Heart right ventricle (tissue), 16 donors: ENCODE data around the gene LRMDA. TPM values are rescaled to one million over a fixed set of nuclear protein-coding genes. Genes with fewer than 3 reads are reported as not detected.

ENCODE experiments used
- ATAC-seq, 8 donors: fragments of 200-7000 bp; cut with Tn5 transposase; one replicate each; pipeline ENCODE4 v1.9.1; 2020; ENCODE audit warnings: mild to moderate bottlenecking in 8 of 8, moderate library complexity in 8 of 8, moderate number of reproducible peaks in 1 of 8
- DNase-seq, 2 donors: peaks; one replicate each; pipeline ENCODE4 v3.0.0-alpha.2; 2020
- H3K27ac ChIP-seq, 10 donors: fragments of 200-600 bp; sonication (generic) in 2 of 10; one replicate each; pipeline versions ENCODE4 v1.5.0 to v1.8.0; 2020 to 2022; ENCODE audit warnings: mild to moderate bottlenecking in 3 of 10
- H3K27me3 ChIP-seq, 7 donors: fragments of 200-600 bp; one replicate each; pipeline ENCODE4 v1.8.0; 2021 to 2022; ENCODE audit warnings: mild to moderate bottlenecking in 2 of 7
- H3K36me3 ChIP-seq, 9 donors: fragments of 200-600 bp; sonication (generic) in 1 of 9; one replicate each; pipeline versions ENCODE4 v1.5.0 to v1.8.0; 2020 to 2022; ENCODE audit warnings: mild to moderate bottlenecking in 2 of 9
- H3K4me1 ChIP-seq, 9 donors: fragments of 200-600 bp; sonication (generic) in 1 of 9; one replicate each; pipeline versions ENCODE4 v1.5.0 to v1.8.0; 2020 to 2022; ENCODE audit warnings: mild to moderate bottlenecking in 4 of 9
- H3K4me3 ChIP-seq, 10 donors: fragments of 200-600 bp; sonication (generic) in 2 of 10; one replicate each; pipeline versions ENCODE4 v1.5.0 to v1.8.0; 2020 to 2022; ENCODE audit warnings: mild to moderate bottlenecking in 7 of 10, moderate library complexity in 2 of 10
- H3K9me3 ChIP-seq, 11 donors: fragments of 200-600 bp in 10 of 11; sonication (generic) in 2 of 11; one replicate each; pipeline versions ENCODE4 v1.5.0 to v1.8.0; 2013 to 2022; ENCODE audit warnings: mild to moderate bottlenecking in 2 of 11, control low read depth in 1 of 11, moderate library complexity in 1 of 11
- WGBS, 2 donors: extraction: QIAGEN DNeasy Blood & Tissue Kit; methylation state at CpG; one replicate each; pipeline ENCODE4 v1.1.7; 2013; ENCODE audit warnings: inconsistent platforms in 1 of 2; 5-methylcytosine and 5-hydroxymethylcytosine counted together
- intact Hi-C, 10 donors: fragments of 100-400 bp; cut with DNase I; formaldehyde crosslinking; loops; one replicate each; pipeline versions ENCODE4 v1.11.1 to v1.14.2; 2022
- polyA plus RNA-seq, 2 donors: library from polyadenylated mRNA; stranded (reverse); fragments of 200-250 nt; gene quantifications; one replicate each; pipeline ENCODE4 v1.2.3, GENCODE V29; 2013
- total RNA-seq, 10 donors: library from RNA; stranded (reverse); fragmentation: NEBNext Ultra II Directional in 3 of 10; extraction: Animal tissue kit (Norgen Biotek cat#: 25700) in 3 of 10; gene quantifications; one replicate each; pipeline versions ENCODE4 v1.2.1 to v1.2.4, GENCODE V29; 2021 to 2023
- TF ChIP-seq, protein P1 (sequence below), 9 donors: fragments of 200-600 bp; sonication (generic) in 2 of 9; IDR thresholded peaks; one replicate each; pipeline versions ENCODE4 v1.5.0 to v1.8.0; 2021 to 2022; ENCODE audit warnings: antibody characterized with exemption in 9 of 9, mild to moderate bottlenecking in 5 of 9, moderate library complexity in 1 of 9
- donor health status: Arrhythmogenic right ventricular cardiomyopathy.
- donor health status: ischemic (EF 13 %, LVEDD 7.1; RV severe dilation, severe dysfunction).
- donor health status: healthy with polysubstance abuse.
- donor health status: DM: no; HTN: yes; CAD: no.
- donor health status: DM: no; HTN: no; CAD: no.
- donor health status: ischemic (EF 25% LVEDD 6.9; RV normal size, moderate dysfunction).
- donor health status: ischemic (EF 25% LVEDD 5.7; RV mildly dilated, moderate dysfunction).
- donor health status: healthy.
- donor health status: DM: yes; HTN: yes; CAD: no.
- donor health status: Ischemic cardiomyopathy.
- donor health status: ischemic (EF 35%, LVEDD 5.7; RV mildly dilated, moderate dysfunction).
- donor health status: nonischemic (EF 11% LVEDD 7.7; RV severe dilation, severe dysfunction).
- donor health status: DM: yes; HTN: yes; CAD: no.
- donor health status: PGD.
- donor health status: ischemic (EF 29% LVEDD 5.4; RV normal size, mild dysfunction).
- donor health status: nonischemic (EF 23%, LVEDD 6.1; RV moderate dilation, normal function).

The LRMDA gene
- total and polyA plus RNA-seq, 12 donors: 4.0 to 59.8 (median 12.7) TPM

GRCh38 chr10:75449382-75450074, 18.1 kb downstream of the LRMDA start:
- Histone ChIP-seq H3K4me1 (peaks cover 7 to 34% (median 15%) of the 10 kb centered on the region in 9 donors), H3K27me3 (peaks cover 0 to 4% (median 0%) of the 10 kb centered on the region in 7 donors), H3K27ac (peak overlapping the region in 7 of 10 donors; percentile 20 to 62 (median 47)), H3K4me3 (no peak overlapping the region), H3K9me3 (peaks cover 0 to 23% (median 5%) of the 10 kb centered on the region in 11 donors), H3K36me3 (peaks cover 0 to 7% (median 0%) of the 10 kb centered on the region in 9 donors)
- intact Hi-C loops: no loop called here
- TF ChIP-seq, protein P1, sequence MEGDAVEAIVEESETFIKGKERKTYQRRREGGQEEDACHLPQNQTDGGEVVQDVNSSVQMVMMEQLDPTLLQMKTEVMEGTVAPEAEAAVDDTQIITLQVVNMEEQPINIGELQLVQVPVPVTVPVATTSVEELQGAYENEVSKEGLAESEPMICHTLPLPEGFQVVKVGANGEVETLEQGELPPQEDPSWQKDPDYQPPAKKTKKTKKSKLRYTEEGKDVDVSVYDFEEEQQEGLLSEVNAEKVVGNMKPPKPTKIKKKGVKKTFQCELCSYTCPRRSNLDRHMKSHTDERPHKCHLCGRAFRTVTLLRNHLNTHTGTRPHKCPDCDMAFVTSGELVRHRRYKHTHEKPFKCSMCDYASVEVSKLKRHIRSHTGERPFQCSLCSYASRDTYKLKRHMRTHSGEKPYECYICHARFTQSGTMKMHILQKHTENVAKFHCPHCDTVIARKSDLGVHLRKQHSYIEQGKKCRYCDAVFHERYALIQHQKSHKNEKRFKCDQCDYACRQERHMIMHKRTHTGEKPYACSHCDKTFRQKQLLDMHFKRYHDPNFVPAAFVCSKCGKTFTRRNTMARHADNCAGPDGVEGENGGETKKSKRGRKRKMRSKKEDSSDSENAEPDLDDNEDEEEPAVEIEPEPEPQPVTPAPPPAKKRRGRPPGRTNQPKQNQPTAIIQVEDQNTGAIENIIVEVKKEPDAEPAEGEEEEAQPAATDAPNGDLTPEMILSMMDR (IDR thresholded peaks at IDR 0.05): no peak
- WGBS, 2 donors: 40 to 44% methylated on average over 7 of the region's 7 CpGs
- ATAC-seq (peak in 6 of 8 donors; percentile 44 to 80 (median 70)), DNase-seq (no peak)

GRCh38 chr10:75450075-75450445, 18.6 kb downstream of the LRMDA start:
- intact Hi-C loops: no loop called here
- H3K27ac ChIP-seq: peak overlapping the region in 7 of 10 donors; percentile 20 to 62 (median 47)
- H3K27me3 ChIP-seq: peaks cover 0 to 4% (median 0%) of the 10 kb centered on the region in 7 donors
- peaks cover 0 to 7% (median 0%) of the 10 kb centered on the region in 9 donors for H3K36me3 ChIP-seq
- peaks cover 0 to 18% (median 5%) of the 10 kb centered on the region in 11 donors for H3K9me3 ChIP-seq
- H3K4me1 ChIP-seq: peaks cover 7 to 34% (median 15%) of the 10 kb centered on the region in 9 donors
- H3K4me3 ChIP-seq: no peak overlapping the region
- no peak for DNase-seq
- peak in 3 of 8 donors; percentile 17 to 27 (median 18) for ATAC-seq
- WGBS, 2 donors: 42 to 43% methylated on average over 4 of the region's 4 CpGs
- TF ChIP-seq, protein P1 (IDR thresholded peaks at IDR 0.05): no peak

DNA sequence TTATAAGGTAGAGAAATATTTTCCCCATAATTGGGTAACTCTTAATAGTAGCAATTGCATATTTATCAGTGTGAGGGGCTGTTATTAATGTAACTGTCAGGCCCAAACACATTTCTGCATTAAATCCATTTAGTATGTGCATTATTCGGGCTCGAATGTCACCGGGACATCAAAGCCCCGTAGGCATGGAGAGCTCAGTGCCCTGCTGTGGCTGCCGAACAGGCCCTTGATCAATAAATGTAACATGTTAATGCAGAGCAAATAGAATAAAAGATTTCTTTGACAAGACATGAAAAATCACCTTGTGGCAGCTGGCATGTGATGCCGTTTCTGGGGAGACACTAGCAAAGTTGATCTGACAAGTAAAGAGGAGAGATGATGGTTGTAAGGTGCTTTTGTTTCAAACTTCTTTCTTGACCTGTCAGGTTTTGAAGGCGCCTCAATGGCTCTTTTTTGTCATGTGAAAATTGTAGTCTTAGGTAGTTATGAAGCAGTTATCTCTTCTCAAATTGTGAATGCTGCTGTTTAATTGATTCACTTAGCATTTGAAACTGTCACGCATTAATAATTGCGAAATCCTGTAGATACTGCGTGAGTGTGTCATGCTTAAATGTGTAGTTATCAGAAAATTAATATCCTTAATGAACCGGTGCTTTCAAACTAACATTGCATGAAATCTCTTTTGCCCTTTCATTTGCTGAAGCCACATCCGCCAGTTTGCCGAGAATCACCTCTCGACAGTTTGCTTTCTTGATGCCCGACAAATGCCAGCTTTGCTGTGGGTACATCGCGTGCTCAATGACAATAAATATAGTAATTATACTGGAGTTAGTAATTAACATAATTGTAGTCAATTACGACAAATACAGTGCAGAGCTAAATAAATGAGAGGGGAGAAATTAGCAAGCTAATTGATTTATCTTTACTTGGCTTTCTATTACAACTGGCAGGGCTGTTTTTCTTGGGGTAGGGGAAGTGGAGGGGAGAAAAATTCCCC, 19.5 kb downstream of the LRMDA start:
- ATAC-seq (no peak), DNase-seq (no peak)
- Histone ChIP-seq H3K27me3 (peaks cover 0 to 4% (median 0%) of the 10 kb centered on the region in 7 donors), H3K36me3 (peaks cover 0 to 10% (median 0%) of the 10 kb centered on the region in 9 donors), H3K27ac (peak overlapping the region in 3 of 10 donors; percentile 29 to 52 (median 47)), H3K9me3 (peaks cover 0 to 9% (median 5%) of the 10 kb centered on the region in 11 donors), H3K4me1 (peaks cover 7 to 34% (median 15%) of the 10 kb centered on the region in 9 donors), H3K4me3 (no peak overlapping the region)
- TF ChIP-seq, protein P1 (IDR thresholded peaks at IDR 0.05): no peak
- intact Hi-C loops: no loop called here
- WGBS, 2 donors: 86 to 88% methylated on average over 18 of the region's 18 CpGs

GRCh38 chr10:75451831-75452230, 20.4 kb downstream of the LRMDA start:
- Histone ChIP-seq H3K4me3 (peak overlapping the region in 2 of 10 donors; percentile 7 to 14), H3K36me3 (peaks cover 0 to 10% (median 0%) of the 10 kb centered on the region in 9 donors), H3K4me1 (peaks cover 7 to 34% (median 15%) of the 10 kb centered on the region in 9 donors), H3K9me3 (peaks cover 0 to under 1% (median 0%) of the 10 kb centered on the region in 11 donors), H3K27me3 (peaks cover 0 to 4% (median 0%) of the 10 kb centered on the region in 7 donors), H3K27ac (no peak overlapping the region)
- 55 to 68% methylated on average over 5 of the region's 5 CpGs for WGBS, 2 donors
- no peak for ATAC-seq
- intact Hi-C loops: no loop called here
- DNase-seq: no peak
- TF ChIP-seq, protein P1 (IDR thresholded peaks at IDR 0.05): no peak
